Measurements from ENCODE around the gene RRAS.
"Not testable (repeated sequence)": the region's sequence is repeated elsewhere in the genome, so short reads cannot be mapped to it uniquely, and the experiment has no call there.

RRAS gene

DNA sequence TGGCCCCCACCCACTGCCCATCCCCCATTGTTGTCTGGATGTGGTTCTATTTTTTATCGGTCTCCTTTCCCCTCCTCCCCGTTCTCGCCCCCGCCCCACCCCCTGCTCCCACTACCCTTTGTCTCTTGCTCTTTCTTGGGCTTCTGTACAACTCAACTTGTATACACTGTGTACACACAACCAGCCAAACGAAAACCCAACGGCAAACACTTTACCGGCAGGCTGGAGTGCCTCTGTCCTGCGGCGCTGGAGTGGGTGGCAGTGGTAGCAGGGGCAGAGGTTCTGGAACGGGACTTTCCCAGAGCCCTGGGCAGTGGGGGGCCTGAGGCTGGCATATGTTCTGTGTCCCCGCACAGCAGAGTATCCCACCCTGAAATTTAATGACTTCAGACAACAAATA is 13.7 kb downstream of the RRAS start:
- no peak for DNase-seq

DNA sequence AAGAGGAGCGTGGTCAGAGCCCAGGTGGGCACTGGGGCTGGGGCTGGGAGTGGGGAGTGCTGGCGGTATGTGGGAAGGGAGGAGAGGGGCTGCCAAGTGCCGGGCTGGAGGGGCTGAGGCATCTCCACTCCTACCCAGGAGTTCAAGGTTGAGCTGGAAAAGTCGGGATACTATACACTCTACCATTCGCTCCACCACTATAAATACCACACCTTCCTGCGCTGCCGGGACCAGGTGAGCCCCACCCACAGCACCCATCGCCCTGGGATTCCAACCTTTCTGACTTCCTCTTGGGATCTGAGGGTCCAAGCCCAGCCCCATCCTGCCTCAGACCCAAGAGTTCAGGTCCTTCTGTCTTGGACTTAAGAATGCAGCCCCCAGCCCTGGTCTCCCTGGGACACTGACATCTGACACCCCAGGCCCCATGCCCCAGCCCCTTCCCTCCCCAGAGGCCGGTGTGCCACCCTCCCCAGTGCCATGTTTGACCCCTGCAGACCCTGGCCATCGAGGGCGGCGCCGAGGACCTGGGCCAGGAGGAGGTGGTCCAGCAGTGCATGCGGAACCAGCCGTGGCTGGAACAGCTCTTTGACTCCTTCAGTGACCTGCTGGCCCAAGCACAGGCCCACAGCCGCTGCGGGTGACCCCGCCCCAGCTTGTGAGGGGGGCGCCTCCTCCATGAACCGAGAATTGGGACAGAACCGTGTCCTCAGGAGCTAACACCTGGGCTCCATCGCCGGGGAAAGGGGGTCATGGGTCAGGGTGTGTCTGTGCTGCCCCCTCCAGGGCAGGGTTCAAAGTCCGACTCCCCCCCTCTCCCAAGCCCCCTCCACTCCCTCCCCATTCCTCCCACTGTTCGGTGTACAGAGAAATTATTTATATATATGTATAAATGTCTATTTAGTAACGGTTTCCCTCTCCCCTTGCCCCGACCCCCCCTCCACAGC is 14.7 kb downstream of the RRAS start:
- no peak for DNase-seq

DNA sequence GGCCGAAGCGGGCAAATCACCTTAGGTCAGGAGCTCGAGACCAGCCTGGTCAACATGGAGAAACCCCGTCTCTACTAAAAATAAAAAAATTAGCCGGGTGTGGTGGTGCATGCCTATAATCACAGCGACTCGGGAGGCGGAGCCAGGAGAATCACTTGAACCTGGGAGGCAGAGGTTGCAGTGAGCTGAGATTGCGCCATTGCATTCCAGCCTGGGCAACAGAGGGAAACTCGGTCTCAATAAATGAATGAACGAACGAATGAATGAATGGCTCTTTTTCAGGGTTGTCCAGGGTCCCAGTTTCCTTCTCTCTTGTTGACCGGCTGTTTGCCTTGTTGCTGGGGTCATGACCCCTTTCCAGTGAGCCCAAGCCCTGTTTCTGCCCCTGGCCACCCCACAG is 22.1 kb downstream of the RRAS start:
- not testable (repeated sequence) for DNase-seq

DNA sequence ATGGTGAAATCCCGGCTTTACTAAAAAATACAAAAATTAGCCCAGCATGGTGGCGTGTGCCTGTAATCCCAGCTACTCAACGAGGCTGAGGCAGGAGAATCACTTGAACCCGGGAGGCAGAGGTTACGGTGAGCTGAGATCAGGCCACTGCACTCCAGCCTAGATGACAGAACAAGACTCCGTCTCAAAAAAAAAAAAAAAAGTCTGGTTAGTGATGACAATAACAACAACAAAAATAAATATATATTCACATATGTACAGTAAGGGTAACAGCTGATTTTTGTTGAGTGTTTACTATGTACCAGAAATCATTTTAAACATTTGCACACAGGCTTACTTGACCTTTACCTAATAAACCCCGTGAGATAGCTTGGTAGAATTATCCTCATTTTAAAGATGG is 23.0 kb downstream of the RRAS start:
- no peak for DNase-seq

DNA sequence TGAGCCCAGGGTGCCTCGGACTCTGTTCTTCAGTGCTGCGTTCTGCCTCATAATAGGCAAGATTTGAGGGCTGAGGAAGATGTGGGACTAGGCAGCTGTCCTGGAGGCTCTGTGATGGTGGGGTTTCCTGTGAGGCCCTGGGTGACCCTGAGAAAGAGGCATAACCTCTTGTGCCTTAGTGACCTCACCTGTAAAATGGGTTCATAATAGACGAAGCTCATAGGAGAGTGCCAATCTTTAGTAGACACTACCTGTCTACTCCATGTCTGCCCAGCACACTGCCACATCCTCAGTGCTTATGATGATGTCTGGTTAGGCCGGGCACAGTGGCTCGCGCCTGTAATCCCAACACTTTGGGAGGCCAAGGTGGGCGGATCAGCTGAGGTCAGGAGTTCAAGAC is 23.4 kb downstream of the RRAS start:
- no peak for DNase-seq

DNA sequence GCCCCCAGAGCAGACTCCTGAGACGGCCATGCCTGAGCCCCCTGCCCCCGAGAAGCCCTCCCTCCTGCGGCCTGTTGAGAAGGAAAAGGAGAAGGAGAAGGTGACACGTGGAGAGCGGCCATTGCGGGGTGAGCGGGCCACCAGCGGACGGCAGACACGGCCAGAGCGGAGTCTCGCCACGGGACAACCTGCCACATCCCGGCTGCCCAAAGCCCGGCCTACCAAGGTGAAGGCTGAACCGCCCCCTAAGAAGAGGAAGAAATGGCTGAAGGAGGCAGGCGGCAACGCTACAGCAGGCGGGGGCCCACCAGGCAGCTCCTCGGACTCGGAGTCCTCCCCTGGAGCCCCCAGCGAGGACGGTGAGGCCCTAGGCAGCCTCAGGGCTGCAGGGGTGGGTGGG is 24.1 kb downstream of the RRAS start:
- DNase-seq, result no peak

DNA sequence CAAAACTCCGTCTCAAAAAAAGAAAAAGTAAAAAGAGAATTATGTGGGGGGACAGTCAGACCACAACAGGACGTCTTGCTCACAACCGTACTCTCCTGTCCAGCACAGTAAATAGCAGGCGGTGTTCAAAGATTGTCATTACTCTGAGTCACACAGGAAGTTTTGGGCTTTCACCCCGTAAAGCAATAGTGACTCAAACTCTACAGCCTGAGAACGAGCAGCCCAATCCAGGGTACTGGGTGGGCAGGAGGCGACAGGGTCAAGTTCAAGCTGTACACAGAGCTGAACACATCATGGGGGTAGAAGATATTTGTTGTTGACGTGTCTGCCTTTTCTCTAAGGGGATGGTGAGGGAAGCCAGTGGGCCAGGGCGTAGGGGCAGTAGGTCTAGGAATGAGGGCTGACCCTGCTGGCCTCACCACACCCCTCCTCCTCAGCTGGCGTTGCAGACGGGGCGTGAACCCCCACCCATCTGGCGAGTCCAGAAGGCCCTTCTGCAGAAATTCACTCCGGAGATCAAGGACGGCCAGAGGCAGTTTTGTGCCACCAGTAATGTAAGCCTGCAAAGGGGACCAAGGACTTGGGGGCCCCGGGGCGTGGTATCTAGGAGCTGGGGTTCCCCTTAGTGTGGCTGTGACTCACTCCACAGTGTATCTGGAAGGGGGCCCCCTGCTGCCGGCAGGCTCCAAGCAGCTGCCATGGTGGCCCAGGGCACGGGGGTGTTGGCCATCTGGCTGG is 25.7 kb downstream of the RRAS start:
- no peak for DNase-seq

DNA sequence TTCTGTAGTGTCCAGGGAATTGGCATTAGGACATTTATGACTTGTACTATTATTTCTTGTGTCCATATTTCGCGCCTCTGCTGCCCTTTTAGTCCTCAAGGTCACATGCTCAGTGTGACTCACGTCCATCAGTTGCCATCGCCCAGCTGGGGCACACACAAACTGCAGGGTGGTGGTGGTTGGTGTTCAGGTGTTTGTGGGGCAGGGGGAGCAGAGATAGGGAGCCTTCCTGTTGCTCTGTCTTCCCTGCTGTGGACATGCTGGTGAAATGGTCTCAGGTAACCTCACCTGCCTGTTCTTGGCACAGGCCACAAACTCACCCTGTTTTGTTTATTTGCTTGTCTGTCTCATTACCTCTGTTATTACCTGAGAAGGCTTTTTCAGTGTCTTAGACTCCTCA is 26.6 kb downstream of the RRAS start:
- no peak for DNase-seq

DNA sequence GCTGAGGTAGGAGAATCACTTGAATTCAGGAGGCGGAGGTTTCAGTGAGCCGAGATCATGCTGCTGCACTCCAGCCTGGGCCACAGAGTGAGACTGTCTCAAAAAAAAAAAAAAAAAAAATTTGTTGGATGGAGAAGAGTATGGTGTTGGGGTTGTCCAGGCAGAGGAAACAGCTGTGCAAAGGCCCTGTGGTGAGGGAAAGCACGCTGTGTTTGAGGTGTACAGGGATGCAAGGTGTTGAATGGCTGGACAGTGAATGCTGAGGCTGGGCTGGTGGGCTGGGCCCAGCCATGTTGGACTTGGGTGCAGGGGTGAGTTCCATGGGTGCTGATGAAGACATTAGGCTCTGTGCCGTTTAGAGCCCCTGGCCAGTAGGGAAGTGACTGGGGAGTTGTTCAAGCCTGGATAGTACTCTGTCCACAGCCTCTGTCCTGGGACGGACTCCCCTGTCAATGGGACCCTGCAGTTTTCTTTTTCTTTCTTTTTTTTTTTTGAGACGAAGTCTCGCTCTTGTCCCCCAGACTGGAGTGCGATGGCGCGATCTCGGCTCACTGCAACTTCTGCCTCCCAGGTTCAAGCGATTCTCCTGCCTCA is 30.3 kb downstream of the RRAS start:
- no peak for DNase-seq

DNA sequence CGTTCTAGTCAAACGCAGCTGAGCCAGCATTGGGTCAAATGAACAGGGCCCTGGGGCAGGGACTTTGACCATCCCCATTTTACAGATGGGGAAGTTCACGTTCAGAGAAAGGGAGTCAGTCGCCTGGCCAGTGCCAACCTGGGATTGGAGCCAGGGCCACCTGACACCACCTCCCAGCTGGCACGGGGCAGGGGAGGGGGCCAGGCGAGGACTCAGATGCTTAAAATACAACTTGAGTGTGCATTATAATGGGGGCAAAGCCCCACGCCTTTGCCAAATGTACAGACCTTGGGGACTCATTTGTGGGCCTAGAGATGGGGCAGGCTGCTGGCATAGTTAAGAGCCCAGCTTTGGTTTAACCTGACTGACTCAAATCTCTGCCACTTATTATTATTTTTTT is 34.3 kb downstream of the RRAS start:
- no peak for DNase-seq

DNA sequence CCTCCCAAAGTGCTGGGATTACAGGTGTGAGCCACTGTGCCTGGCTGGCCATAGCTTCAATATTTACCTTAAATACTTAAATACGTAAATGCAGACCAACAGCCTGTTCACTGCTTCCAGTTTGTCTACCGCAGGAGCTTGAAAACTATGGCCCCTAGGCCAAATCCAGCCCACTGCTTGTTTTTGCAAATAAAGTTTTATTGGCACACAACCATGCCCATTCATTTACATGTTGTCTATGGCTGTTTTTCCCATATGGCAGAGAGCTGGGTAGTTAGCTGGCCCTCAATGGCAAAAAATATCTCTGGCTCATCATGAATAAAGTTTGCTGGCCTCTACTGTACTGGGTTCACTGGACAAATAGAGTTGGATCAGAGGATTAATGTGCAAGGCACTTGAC is 37.1 kb downstream of the RRAS start:
- DNase-seq, result no peak

DNA sequence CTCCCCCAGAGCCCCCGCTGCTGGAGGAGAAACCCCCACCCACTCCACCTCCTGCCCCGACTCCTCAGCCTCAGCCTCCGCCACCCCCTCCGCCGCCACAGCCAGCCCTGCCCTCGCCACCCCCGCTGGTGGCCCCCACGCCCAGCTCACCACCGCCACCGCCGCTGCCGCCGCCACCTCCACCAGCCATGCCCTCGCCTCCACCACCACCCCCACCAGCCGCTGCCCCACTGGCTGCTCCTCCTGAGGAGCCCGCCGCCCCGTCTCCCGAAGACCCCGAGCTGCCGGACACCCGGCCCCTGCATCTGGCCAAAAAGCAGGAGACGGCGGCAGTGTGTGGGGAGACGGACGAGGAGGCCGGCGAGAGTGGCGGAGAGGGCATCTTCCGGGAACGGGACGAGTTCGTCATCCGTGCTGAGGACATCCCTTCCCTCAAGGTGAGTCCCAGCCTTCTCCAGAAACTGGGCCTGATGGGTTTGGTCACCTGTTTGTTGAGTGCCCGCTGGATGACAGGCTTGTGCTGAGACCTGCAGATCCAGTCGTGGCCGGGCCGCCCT is 38.4 kb downstream of the RRAS start:
- no peak for DNase-seq

DNA sequence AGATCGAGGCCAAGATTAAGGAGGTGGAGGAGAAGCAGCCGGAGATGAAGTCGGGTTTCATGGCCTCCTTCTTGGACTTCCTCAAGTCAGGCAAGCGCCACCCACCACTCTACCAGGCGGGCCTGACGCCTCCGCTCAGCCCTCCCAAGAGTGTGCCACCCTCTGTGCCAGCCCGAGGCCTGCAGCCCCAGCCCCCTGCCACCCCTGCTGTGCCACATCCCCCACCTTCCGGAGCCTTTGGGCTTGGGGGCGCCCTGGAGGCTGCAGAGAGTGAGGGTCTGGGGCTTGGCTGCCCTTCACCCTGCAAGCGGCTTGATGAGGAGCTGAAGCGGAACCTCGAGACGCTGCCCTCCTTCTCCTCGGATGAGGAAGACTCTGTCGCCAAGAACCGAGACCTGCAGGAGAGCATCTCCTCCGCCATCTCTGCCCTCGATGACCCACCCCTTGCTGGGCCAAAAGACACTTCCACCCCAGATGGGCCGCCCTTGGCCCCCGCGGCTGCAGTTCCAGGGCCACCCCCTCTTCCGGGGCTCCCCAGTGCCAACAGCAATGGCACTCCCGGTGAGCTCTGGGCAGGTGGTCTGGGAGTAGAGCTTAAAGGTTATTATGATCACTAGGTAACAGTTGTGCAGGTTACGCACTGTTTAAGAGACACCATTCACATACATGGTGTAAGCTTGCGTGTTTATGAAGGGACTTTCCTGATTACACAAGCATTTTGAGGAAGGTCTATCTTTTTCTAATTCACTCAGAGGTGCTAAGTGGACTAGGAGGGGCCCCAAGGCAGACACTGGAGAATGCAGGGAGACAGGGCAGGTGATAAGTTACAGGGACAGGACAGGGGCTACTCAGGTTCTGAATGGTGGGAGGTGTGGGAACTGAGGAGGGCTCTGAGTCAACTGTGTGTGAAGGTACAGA is 40.3 kb downstream of the RRAS start:
- no peak for DNase-seq

DNA sequence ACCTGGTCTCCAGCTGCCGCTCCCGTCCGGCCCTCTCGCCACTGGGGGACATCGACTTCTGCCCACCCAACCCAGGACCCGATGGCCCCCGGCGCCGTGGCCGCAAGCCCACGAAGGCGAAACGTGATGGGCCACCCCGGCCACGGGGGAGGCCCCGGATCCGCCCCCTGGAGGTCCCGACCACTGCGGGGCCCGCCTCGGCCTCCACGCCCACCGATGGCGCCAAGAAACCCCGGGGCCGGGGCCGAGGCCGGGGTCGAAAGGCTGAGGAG is 42.3 kb downstream of the RRAS start:
- no peak for DNase-seq

DNA sequence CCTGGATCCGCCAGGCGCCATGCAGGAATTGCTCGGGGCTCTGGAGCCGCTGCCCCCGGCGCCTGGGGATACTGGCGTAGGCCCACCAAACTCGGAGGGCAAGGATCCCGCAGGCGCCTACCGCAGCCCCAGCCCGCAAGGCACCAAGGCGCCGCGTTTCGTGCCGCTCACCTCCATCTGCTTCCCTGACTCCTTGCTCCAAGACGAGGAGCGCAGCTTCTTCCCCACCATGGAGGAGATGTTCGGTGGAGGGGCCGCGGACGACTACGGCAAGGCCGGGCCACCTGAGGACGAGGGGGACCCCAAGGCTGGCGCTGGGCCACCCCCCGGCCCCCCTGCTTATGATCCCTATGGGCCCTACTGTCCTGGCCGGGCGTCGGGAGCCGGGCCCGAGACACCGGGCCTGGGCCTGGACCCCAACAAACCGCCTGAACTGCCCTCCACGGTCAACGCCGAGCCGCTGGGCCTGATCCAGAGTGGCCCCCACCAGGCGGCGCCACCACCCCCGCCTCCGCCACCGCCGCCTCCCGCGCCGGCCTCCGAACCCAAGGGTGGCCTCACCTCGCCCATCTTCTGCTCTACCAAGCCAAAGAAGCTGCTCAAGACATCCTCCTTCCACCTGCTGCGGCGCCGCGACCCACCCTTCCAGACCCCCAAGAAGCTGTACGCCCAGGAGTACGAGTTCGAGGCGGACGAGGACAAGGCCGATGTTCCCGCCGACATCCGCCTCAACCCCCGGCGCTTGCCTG is 42.8 kb downstream of the RRAS start:
- no peak for DNase-seq

DNA sequence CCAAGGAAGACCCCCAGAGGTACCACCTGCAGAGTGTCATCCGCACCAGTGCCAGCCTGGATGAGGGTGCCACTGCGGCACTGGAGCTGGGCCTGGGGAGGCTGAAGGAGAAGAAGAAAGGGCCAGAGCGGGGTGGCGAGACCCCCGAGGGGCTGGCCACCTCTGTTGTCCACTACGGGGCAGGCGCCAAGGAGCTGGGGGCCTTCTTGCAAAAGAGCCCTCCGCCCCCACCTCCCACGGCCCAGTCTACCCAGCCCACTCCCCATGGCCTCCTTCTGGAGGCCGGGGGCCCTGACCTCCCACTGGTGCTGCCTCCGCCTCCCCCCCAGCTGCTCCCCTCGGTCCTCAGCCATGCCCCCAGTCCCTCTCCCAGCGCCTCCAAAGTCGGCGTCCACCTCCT is 43.5 kb downstream of the RRAS start:
- DNase-seq, result no peak

DNA sequence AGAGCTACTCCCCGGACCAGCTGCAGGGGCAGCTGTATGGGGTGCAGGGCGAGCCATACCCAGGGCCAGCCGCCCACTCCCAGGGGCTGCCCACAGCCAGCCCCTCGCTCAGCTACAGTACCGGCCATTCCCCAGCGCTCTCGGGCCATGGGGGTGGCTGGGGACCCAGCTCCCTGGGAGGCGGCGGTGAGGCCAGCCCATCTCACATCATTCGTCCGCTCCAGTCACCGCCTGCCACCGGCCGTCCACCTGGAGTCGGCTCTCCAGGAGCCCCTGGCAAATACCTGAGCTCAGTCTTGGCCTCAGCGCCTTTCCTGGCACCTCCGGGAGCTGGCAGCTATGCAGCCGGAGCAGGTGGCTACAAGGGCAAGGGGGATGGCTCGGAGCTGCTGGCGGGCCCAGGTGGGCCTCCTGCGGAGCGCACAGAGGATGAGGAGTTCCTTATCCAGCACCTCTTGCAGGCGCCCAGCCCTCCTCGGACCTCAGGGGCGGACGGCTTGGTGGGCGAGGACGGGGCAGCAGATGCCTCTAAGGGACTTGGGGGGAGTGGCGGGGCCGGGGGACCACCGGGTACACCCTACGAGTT is 44.0 kb downstream of the RRAS start:
- no peak for DNase-seq

DNA sequence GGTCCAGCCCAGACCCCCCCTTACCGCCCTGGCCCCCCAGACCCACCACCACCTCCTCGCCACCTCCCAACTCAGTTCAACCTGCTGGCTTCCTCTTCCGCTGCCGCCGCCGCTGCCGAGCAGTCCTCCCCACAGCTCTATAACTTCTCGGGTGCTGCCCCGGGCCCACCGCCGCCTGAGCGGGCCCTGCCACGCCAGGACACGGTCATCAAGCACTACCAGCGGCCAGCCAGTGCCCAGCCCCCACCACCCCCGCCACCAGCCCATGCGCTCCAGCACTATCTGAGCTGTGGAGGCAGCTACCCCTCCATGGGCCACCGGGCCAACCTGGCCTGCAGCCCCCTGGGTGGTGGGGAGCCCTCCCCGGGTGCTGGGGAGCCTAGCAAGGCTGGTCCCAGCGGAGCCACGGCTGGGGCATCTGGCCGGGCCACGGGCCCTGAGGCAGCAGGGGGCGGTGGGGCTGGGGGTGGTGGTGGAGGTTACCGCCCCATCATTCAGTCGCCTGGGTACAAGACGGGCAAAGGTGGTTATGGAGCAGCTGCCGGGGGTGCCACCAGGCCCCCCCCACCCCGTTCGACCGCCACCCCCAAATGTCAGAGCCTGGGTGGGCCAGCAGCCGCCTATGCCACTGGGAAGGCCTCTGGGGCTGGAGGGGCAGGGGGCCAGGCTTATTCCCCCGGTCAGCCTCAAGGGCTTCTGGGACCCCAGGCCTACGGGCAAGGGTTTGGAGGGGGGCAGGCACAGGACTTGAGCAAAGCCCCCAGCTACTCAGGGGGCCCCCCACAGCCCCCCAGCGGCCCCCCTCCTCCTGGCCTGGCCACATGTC is 44.7 kb downstream of the RRAS start:
- DNase-seq, result no peak

DNA sequence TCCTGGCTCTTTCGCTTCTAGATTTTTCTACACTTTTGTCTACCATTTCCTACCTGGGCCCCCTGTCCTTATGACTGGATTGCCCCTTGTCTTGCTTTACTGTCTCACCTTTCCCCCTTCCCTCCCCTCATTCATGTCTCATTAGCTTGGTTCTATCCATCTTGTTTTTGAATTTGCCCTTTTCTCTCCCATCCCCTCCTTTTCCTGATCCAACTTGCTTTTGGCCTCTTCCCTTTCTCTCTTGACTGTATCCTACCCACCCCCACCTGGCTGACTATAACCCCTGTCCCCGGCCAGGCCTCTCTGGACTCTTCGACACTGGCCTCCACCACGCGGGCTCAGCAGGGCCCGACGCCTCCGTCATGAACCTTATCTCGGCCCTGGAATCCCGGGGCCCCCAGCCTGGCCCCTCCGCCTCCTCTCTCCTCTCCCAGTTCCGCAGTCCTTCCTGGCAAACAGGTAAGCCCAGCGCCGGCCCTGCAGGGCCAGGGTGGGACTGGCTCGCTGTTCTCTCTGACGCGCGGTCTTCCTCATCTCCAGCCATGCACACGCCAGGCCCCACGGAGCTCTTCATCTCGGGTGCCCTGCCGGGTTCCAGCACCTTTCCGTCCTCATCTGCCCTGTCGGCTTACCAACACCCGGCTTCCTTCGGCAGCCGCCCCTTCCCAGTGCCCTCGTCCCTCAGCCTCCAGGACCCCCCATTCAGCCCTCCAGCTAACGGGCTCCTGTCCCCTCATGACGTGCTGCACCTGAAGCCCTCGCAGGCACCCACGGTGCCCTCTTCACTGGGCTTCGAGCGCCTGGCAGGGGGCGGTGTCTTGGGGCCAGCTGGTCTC is 45.6 kb downstream of the RRAS start:
- DNase-seq, result no peak
